Spleen (tissue), 11 donors: Measurements from ENCODE around the gene TJP1. TPM values are rescaled to one million over a fixed set of nuclear protein-coding genes. Genes with fewer than 3 reads are reported as not detected.

ENCODE experiments used
- DNase-seq: peaks from one replicate; pipeline ENCODE4 v3.0.0-alpha.2; 2020
- H3K27ac ChIP-seq, 8 donors: fragments of 200-600 bp; sonication (generic) in 7 of 8; 1 replicate in 4 of 8; 2 replicates in 4 of 8; pipeline versions ENCODE4 v1.5.0 to v1.8.0; 2016 to 2021; ENCODE audit warnings: inconsistent platforms in 4 of 8, mild to moderate bottlenecking in 4 of 8, moderate library complexity in 1 of 8
- H3K27me3 ChIP-seq, 7 donors: fragments of 200-600 bp; sonication (generic) in 6 of 7; replicated peaks in 1 of 7; 1 replicate in 4 of 7; 2 replicates in 3 of 7; pipeline versions ENCODE4 v1.5.0 to v1.8.0; 2016 to 2021; ENCODE audit warnings: inconsistent platforms in 3 of 7, mild to moderate bottlenecking in 1 of 7
- H3K36me3 ChIP-seq, 6 donors: fragments of 200-600 bp; sonication (generic) in 5 of 6; 1 replicate in 4 of 6; 2 replicates in 2 of 6; pipeline versions ENCODE4 v1.5.0 to v1.8.0; 2016 to 2021; ENCODE audit warnings: inconsistent platforms in 2 of 6
- H3K4me1 ChIP-seq, 6 donors: fragments of 200-600 bp; sonication (generic) in 5 of 6; 1 replicate in 3 of 6; 2 replicates in 3 of 6; pipeline versions ENCODE4 v1.5.0 to v1.8.0; 2016 to 2021; ENCODE audit warnings: inconsistent platforms in 3 of 6
- H3K4me3 ChIP-seq, 8 donors: fragments of 200-600 bp; sonication (generic) in 7 of 8; 1 replicate in 4 of 8; 2 replicates in 4 of 8; pipeline versions ENCODE4 v1.5.0 to v1.8.0; 2016 to 2021; ENCODE audit warnings: inconsistent platforms in 4 of 8, mild to moderate bottlenecking in 4 of 8, moderate library complexity in 2 of 8
- H3K9me3 ChIP-seq, 8 donors: fragments of 200-600 bp; sonication (generic) in 7 of 8; 1 replicate in 4 of 8; 2 replicates in 4 of 8; pipeline versions ENCODE4 v1.5.0 to v1.8.0; 2016 to 2021; ENCODE audit warnings: inconsistent platforms in 4 of 8
- CTCF ChIP-seq, 11 experiments: fragments of 200-600 bp in 7 of 11; fragments of 450-650 bp in 4 of 11; sonication (generic) in 4 of 11; IDR thresholded peaks in 8 of 11; conservative IDR thresholded peaks in 3 of 11; 1 replicate in 7 of 11; 2 replicates in 4 of 11; pipeline versions ENCODE4 v1.4.0 to v1.8.0; 2016 to 2021; ENCODE audit warnings: antibody characterized with exemption in 11 of 11, inconsistent platforms in 4 of 11, mild to moderate bottlenecking in 1 of 11
- POLR2A ChIP-seq, 3 donors: fragments of 450-650 bp; IDR thresholded peaks; one replicate each; pipeline ENCODE4 v1.5.1; 2017; ENCODE audit warnings: antibody characterized with exemption in 3 of 3, mild to moderate bottlenecking in 1 of 3
- POLR2AphosphoS5 ChIP-seq, 3 donors: sonication (generic); formaldehyde crosslinking; IDR thresholded peaks; one replicate each; pipeline ENCODE4 v1.5.1; 2017; ENCODE audit warnings: antibody characterized with exemption in 3 of 3
- WGBS, 5 donors: extraction: QIAGEN DNeasy Blood & Tissue Kit in 3 of 5; methylation state at CpG; one replicate each; pipeline versions ENCODE4 v1.1.5 to v1.1.7; 2013 to 2018; 5-methylcytosine and 5-hydroxymethylcytosine counted together
- intact Hi-C: fragments of 100-400 bp; cut with DNase I; formaldehyde crosslinking; loops from one replicate; pipeline ENCODE4 v1.15.0; 2023; ENCODE audit warnings: low total_unique reads
- polyA plus RNA-seq, 3 donors: library from polyadenylated mRNA; stranded (reverse); fragments of 200-250 nt; gene quantifications; one replicate each; pipeline ENCODE4 v1.2.1, GENCODE V29; 2013
- total RNA-seq, 7 donors: library from RNA; depleted of rRNA in 3 of 7; stranded (reverse); fragments of >200 nt in 3 of 7; fragmentation: NEBNext Ultra II Directional in 4 of 7; extraction: Animal tissue kit (Norgen Biotek cat#: 25700) in 4 of 7; gene quantifications; one replicate each; pipeline versions ENCODE4 v1.1.0 to v1.2.1, GENCODE V29; 2016 to 2021
- donor health status: healthy with polysubstance abuse.
- donor health status: DM: no; HTN: no; CAD: no; lungs with moderate emphysema.
- donor health status: DM: no; HTN: no; CAD: no.
- donor health status: Bipolar disorder and iron deficiency.
- donor health status: healthy.
- donor health status: DM: no; HTN: no; CAD: no.
- donor health status: DM: yes; HTN: yes; CAD: no.

TJP1 gene
- total and polyA plus RNA-seq, 10 donors, result 2.9 to 71.8 (median 49.7) TPM

GRCh38 chr15:29682361-29682760 is 139.9 kb downstream of the TJP1 start:
- 89 to 97% (median 91%) methylated on average over 4 of the region's 4 CpGs for WGBS, 5 donors
- TF ChIP-seq POLR2AphosphoS5 (IDR thresholded peaks at IDR 0.05), result no peak
- TF ChIP-seq CTCF (IDR thresholded peaks at IDR 0.05 in 8 of 11, conservative IDR thresholded peaks at IDR 0.05 in 3 of 11), result no peak

GRCh38 chr15:29681946-29682345 is 140.3 kb downstream of the TJP1 start:
- peaks cover 0 to 11% (median 0%) of the 10 kb centered on the region in 6 donors for H3K4me1 ChIP-seq
- 75 to 86% (median 81%) methylated on average over 8 to 9 of the region's 9 CpGs for WGBS, 5 donors
- no peak for DNase-seq

More at GRCh38 chr15:29682361-29682760, 139.9 kb downstream of the TJP1 start:
- no peaks in the 10 kb centered on the region for H3K9me3 ChIP-seq
- H3K27ac ChIP-seq, result no peak overlapping the region
- no peaks in the 10 kb centered on the region for H3K36me3 ChIP-seq
- H3K4me1 ChIP-seq, result peaks cover 0 to 10% (median 0%) of the 10 kb centered on the region in 6 donors
- intact Hi-C loops, result no loop called here
- DNase-seq, result no peak
- no peak overlapping the region for H3K4me3 ChIP-seq
- H3K27me3 ChIP-seq, result peaks cover 0 to 10% (median 0%) of the 10 kb centered on the region in 7 donors

GRCh38 chr15:29681166-29681845 is 141.0 kb downstream of the TJP1 start:
- no peak for TF ChIP-seq POLR2A (IDR thresholded peaks at IDR 0.05)
- TF ChIP-seq CTCF (IDR thresholded peaks at IDR 0.05 in 8 of 11, conservative IDR thresholded peaks at IDR 0.05 in 3 of 11), result no peak
- TF ChIP-seq POLR2AphosphoS5 (IDR thresholded peaks at IDR 0.05), result no peak
- Histone ChIP-seq H3K4me3 (no peak overlapping the region), H3K4me1 (peaks cover 0 to 11% (median 0%) of the 10 kb centered on the region in 6 donors), H3K27me3 (peaks cover 0 to 13% (median 0%) of the 10 kb centered on the region in 7 donors), H3K9me3 (no peaks in the 10 kb centered on the region), H3K36me3 (no peaks in the 10 kb centered on the region), H3K27ac (no peak overlapping the region)
- WGBS, 5 donors, result 81 to 91% (median 87%) methylated on average over 12 to 15 of the region's 15 CpGs
- intact Hi-C loops, result no loop called here
- no peak for DNase-seq

More at GRCh38 chr15:29681946-29682345, 140.3 kb downstream of the TJP1 start:
- intact Hi-C loops, result no loop called here
- TF ChIP-seq POLR2AphosphoS5 (IDR thresholded peaks at IDR 0.05) (no peak), POLR2A (IDR thresholded peaks at IDR 0.05) (no peak), CTCF (IDR thresholded peaks at IDR 0.05 in 8 of 11, conservative IDR thresholded peaks at IDR 0.05 in 3 of 11) (no peak)
- Histone ChIP-seq H3K27ac (no peak overlapping the region), H3K36me3 (no peaks in the 10 kb centered on the region), H3K4me3 (no peak overlapping the region), H3K9me3 (no peaks in the 10 kb centered on the region), H3K27me3 (peaks cover 0 to 11% (median 0%) of the 10 kb centered on the region in 7 donors)

- 69 to 77% (median 70%) methylated on average over 12 of the region's 12 CpGs for WGBS, 5 donors
- no peak for DNase-seq
Measured at GRCh38 chr15:29680465-29681165, 141.7 kb downstream of the TJP1 start.

More at GRCh38 chr15:29680465-29681165, 141.7 kb downstream of the TJP1 start:
- no peaks in the 10 kb centered on the region for H3K36me3 ChIP-seq
- no peak overlapping the region for H3K4me3 ChIP-seq
- no peak for TF ChIP-seq CTCF (IDR thresholded peaks at IDR 0.05 in 8 of 11, conservative IDR thresholded peaks at IDR 0.05 in 3 of 11)
- TF ChIP-seq POLR2AphosphoS5 (IDR thresholded peaks at IDR 0.05), result no peak
- TF ChIP-seq POLR2A (IDR thresholded peaks at IDR 0.05), result no peak
- no peaks in the 10 kb centered on the region for H3K9me3 ChIP-seq
- intact Hi-C loops, result no loop called here
- H3K27ac ChIP-seq, result no peak overlapping the region
- H3K27me3 ChIP-seq, result peaks cover 0 to 20% (median 0%) of the 10 kb centered on the region in 7 donors
- H3K4me1 ChIP-seq, result peaks cover 0 to 11% (median 0%) of the 10 kb centered on the region in 6 donors
